ENCODE measurements around the gene AKAP8L. TPM values are rescaled to one million over a fixed set of nuclear protein-coding genes. Genes with fewer than 3 reads are reported as not detected.
A peak's percentile ranks its signal among the peaks of the same experiment; 100 is the strongest.
"Not testable (repeated sequence)": the region's sequence is repeated elsewhere in the genome, so short reads cannot be mapped to it uniquely, and the experiment has no call there.

The AKAP8L gene
- total RNA-seq, 4 donors from 2014 or later: 129 to 275 (median 247) TPM

DNA sequence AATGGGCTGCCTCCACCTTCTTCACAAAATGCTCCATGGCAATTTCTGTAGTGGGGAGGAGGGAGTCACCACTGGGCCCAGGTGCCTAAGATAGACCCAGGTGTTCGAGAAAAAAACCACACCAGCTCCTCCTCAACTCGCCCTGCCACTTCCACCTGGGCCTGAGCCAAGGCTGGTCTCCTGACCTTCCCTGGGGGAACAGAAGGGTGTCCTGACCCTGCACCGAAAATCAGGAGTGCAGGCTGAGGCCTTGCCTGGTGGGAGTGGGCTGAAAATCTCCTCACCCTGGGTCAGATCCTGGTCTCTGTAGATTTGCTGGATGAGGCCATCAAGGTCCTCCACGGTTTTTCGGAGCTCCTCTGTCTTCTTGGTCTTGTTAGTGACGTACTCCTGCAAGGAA, 21.6 kb downstream of the AKAP8L start:
- TF ChIP-seq, protein P1, sequence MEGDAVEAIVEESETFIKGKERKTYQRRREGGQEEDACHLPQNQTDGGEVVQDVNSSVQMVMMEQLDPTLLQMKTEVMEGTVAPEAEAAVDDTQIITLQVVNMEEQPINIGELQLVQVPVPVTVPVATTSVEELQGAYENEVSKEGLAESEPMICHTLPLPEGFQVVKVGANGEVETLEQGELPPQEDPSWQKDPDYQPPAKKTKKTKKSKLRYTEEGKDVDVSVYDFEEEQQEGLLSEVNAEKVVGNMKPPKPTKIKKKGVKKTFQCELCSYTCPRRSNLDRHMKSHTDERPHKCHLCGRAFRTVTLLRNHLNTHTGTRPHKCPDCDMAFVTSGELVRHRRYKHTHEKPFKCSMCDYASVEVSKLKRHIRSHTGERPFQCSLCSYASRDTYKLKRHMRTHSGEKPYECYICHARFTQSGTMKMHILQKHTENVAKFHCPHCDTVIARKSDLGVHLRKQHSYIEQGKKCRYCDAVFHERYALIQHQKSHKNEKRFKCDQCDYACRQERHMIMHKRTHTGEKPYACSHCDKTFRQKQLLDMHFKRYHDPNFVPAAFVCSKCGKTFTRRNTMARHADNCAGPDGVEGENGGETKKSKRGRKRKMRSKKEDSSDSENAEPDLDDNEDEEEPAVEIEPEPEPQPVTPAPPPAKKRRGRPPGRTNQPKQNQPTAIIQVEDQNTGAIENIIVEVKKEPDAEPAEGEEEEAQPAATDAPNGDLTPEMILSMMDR (IDR thresholded peaks at IDR 0.05): no peak
- no peak for TF ChIP-seq POLR2A (IDR thresholded peaks at IDR 0.05)
- H3K36me3 ChIP-seq: peaks cover 0 to 78% (median 0%) of the 10 kb centered on the region in 3 donors
- H3K27me3 ChIP-seq: no peaks in the 10 kb centered on the region
- no peaks in the 10 kb centered on the region for H3K9me3 ChIP-seq
- no peak overlapping the region for H3K27ac ChIP-seq
- peaks cover 0 to under 1% (median 0%) of the 10 kb centered on the region in 4 donors for H3K4me1 ChIP-seq
- peak in 1 of 3 donors; percentile 26 for DNase-seq
- no peak overlapping the region for H3K4me3 ChIP-seq

- TF ChIP-seq POLR2A (IDR thresholded peaks at IDR 0.05): no peak
- TF ChIP-seq, protein P1 (IDR thresholded peaks at IDR 0.05): no peak
- H3K36me3 ChIP-seq: peaks cover 0 to 77% (median 0%) of the 10 kb centered on the region in 3 donors
Observed at GRCh38 chr19:15396436-15396835, 22.4 kb downstream of the AKAP8L start.

DNA sequence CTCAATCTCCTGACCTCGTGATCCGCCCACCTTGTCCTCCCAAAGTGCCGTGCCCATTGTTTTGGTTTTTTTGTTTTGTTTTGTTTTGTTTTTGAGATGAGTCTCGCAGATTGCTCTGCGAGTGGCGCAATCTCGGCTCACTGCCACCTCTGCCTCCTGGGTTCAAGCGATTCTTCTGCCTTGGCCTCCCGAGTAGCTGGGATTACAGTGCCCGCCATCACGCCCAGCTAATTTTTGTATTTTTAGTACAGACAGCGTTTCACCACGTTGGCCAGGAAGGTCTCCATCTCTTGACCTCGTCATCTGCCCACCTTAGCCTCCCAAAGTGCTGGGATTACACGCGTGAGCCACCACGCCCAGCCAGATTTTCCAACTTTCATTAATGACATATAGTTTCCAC, 23.5 kb downstream of the AKAP8L start:
- H3K27me3 ChIP-seq, H3K9me3 ChIP-seq, H3K27ac ChIP-seq, H3K4me3 ChIP-seq, H3K4me1 ChIP-seq: not testable (repeated sequence)
- peaks cover 0 to 65% (median 0%) of the 10 kb centered on the region in 3 donors for H3K36me3 ChIP-seq
- peak in 1 of 3 donors; percentile 22 for DNase-seq

More at GRCh38 chr19:15396436-15396835, 22.4 kb downstream of the AKAP8L start:
- no peak overlapping the region for H3K4me3 ChIP-seq
- DNase-seq: peak in 1 of 3 donors; percentile 29
- H3K27ac ChIP-seq: no peak overlapping the region
- H3K9me3 ChIP-seq: no peaks in the 10 kb centered on the region
- no peaks in the 10 kb centered on the region for H3K27me3 ChIP-seq
- no peaks in the 10 kb centered on the region for H3K4me1 ChIP-seq

GRCh38 chr19:15394426-15394825, 24.4 kb downstream of the AKAP8L start:
- TF ChIP-seq POLR2A (IDR thresholded peaks at IDR 0.05): no peak
- TF ChIP-seq, protein P1 (IDR thresholded peaks at IDR 0.05): no peak

DNA sequence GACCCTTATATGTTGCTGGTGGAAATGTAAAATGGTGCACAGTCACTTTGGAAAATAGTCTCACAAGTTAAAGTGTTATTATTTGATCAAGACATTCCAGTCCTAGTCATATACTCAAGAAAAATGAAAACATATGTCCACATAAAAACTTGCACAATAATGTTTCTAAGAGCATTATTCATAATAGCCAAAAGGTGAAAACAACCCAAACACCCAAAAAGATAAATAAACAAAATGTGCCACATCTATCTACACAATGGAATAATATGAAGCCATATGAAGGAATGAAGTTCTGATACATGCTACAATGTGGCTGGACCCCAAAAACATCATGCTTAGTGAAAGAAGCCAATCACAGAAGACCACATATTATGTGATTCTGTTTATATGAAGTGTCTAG, 24.8 kb downstream of the AKAP8L start:
- Histone ChIP-seq H3K36me3 (peaks cover 0 to 52% (median 0%) of the 10 kb centered on the region in 3 donors), H3K27me3 (no peaks in the 10 kb centered on the region)

More at GRCh38 chr19:15394426-15394825, 24.4 kb downstream of the AKAP8L start:
- H3K36me3 ChIP-seq: peaks cover 0 to 57% (median 0%) of the 10 kb centered on the region in 3 donors
- H3K4me3 ChIP-seq: no peak overlapping the region
- DNase-seq: peak in 1 of 3 donors; percentile 3
- H3K4me1 ChIP-seq: no peaks in the 10 kb centered on the region
- no peak overlapping the region for H3K27ac ChIP-seq
- H3K27me3 ChIP-seq: no peaks in the 10 kb centered on the region
- no peaks in the 10 kb centered on the region for H3K9me3 ChIP-seq

DNA sequence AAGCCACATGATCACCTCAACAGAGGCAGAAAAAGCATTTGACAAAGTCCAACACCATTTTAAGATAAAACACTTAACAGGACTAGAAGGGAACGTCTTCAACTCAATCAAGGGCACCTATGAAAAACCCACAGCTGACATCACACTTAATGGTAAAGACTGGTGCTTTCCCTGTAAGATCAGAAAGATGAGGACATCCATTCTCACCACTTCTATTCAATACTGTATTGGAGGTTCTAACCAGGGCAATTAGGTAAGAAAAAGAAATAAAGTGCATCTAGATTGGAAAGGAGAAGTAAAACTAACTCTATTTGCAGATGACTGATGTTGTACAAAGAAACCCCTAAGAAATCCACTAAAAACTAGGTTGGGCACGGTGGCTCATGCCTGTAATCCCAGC, 28.0 kb downstream of the AKAP8L start:
- no peak overlapping the region for H3K4me3 ChIP-seq
- DNase-seq: no peak

More for the DNA sequence above, 24.8 kb downstream of the AKAP8L start:
- no peak overlapping the region for H3K4me3 ChIP-seq
- TF ChIP-seq, protein P1 (IDR thresholded peaks at IDR 0.05): no peak
- no peak for DNase-seq
- H3K9me3 ChIP-seq: no peaks in the 10 kb centered on the region
- no peaks in the 10 kb centered on the region for H3K4me1 ChIP-seq
- no peak overlapping the region for H3K27ac ChIP-seq

More for the DNA sequence above, 28.0 kb downstream of the AKAP8L start:
- Histone ChIP-seq H3K4me1 (no peaks in the 10 kb centered on the region), H3K36me3 (peaks cover 0 to 27% (median 0%) of the 10 kb centered on the region in 3 donors), H3K27me3 (no peaks in the 10 kb centered on the region), H3K27ac (no peak overlapping the region), H3K9me3 (no peaks in the 10 kb centered on the region)
- TF ChIP-seq POLR2A (IDR thresholded peaks at IDR 0.05): no peak
- TF ChIP-seq, protein P1 (IDR thresholded peaks at IDR 0.05): no peak

Measured in Peyer's patch (tissue), 4 donors.